Ascending aorta (tissue), 2 donors: ENCODE data around the gene GPC6. TPM values are rescaled to one million over a fixed set of nuclear protein-coding genes. Genes with fewer than 3 reads are reported as not detected.

Source experiments
- DNase-seq, 2 donors: peaks; one replicate each; pipeline ENCODE4 v3.0.0-alpha.2; 2019; ENCODE audit warnings: low spot score in 2 of 2
- H3K27ac ChIP-seq, 2 donors: fragments of 200-600 bp; sonication (generic); one replicate each; pipeline ENCODE4 v1.5.1; 2016 to 2017; ENCODE audit warnings: mild to moderate bottlenecking in 1 of 2
- H3K27me3 ChIP-seq: fragments of 200-600 bp; sonication (generic); one replicate; pipeline ENCODE4 v1.5.1; 2017
- H3K36me3 ChIP-seq, 2 donors: fragments of 200-600 bp; sonication (generic); one replicate each; pipeline ENCODE4 v1.5.1; 2016
- H3K4me1 ChIP-seq, 2 donors: fragments of 200-600 bp; sonication (generic); one replicate each; pipeline ENCODE4 v1.5.1; 2016 to 2017; ENCODE audit warnings: mild to moderate bottlenecking in 1 of 2
- H3K4me3 ChIP-seq, 2 donors: fragments of 200-600 bp; sonication (generic); one replicate each; pipeline ENCODE4 v1.5.1; 2016 to 2017; ENCODE audit warnings: mild to moderate bottlenecking in 1 of 2
- H3K9me3 ChIP-seq, 2 donors: fragments of 200-600 bp; sonication (generic); one replicate each; pipeline ENCODE4 v1.5.1; 2016
- CTCF ChIP-seq, 3 experiments: fragments of 200-600 bp in 2 of 3; fragments of 450-650 bp in 1 of 3; sonication (generic) in 2 of 3; IDR thresholded peaks; one replicate each; pipeline ENCODE4 v1.5.1; 2016 to 2019; ENCODE audit warnings: antibody characterized with exemption in 3 of 3, mild to moderate bottlenecking in 1 of 3, moderate library complexity in 1 of 3
- intact Hi-C: fragments of 100-400 bp; cut with DNase I; formaldehyde crosslinking; loops from one replicate; pipeline ENCODE4 v1.15.1; 2023
- total RNA-seq: library from RNA; depleted of rRNA; stranded (reverse); fragments of >200 nt; gene quantifications from one replicate; pipeline ENCODE4 v1.1.0, GENCODE V29; 2016

GPC6 gene
- total RNA-seq, 1 donor from 2014 or later = 23.2 TPM

DNA sequence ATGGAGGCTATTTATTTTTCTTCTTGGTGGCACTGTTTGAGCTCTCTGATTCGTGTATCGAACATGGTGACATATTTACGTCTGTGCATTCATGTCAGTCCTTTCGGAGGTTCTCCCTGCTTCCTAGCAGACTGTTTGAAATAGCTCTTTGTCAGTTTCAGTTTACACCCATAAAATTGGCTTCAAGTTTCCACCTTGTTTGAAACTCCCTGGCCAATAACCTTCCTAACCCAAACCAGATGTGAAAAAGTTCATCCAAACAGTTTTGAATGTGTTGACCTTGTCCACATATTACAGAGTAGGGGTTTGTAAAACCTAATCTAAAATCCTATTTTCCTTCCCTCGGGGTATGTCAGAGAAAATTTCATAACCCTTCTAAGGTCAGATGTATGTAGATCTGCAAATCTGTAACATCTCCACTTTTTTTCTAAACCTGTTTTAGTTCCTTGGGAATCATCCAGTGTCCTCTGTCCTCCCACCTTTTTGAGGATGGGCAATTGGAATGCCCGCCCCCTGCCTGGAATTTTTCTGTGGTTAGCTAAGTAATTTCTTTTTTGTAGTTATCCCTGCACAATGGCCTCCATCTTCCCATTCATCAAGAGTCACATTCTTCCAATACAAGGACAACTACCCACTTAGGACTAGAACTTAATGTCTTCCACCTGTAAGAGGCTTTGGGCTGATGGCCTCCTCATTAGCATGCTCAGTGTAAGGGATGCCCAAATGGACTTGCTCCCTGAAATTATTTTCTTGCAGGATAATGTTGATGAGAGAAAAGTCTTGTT lies 499.8 kb downstream of the GPC6 start:
- TF ChIP-seq CTCF (IDR thresholded peaks at IDR 0.05) = no peak
- no peaks in the 10 kb centered on the region for H3K36me3 ChIP-seq
- no peaks in the 10 kb centered on the region for H3K9me3 ChIP-seq
- no peak overlapping the region for H3K4me3 ChIP-seq
- H3K4me1 ChIP-seq = peaks cover 0 to 8% of the 10 kb centered on the region in 2 donors
- no peaks in the 10 kb centered on the region for H3K27me3 ChIP-seq
- no peak overlapping the region for H3K27ac ChIP-seq
- intact Hi-C loops = no loop called here
- DNase-seq = no peak

GRCh38 chr13:93727211-93728141 lies 500.9 kb downstream of the GPC6 start:
- Histone ChIP-seq H3K27ac (no peak overlapping the region), H3K4me3 (no peak overlapping the region), H3K9me3 (no peaks in the 10 kb centered on the region), H3K36me3 (no peaks in the 10 kb centered on the region), H3K4me1 (peaks cover 0 to 8% of the 10 kb centered on the region in 2 donors), H3K27me3 (no peaks in the 10 kb centered on the region)
- DNase-seq = no peak
- TF ChIP-seq CTCF (IDR thresholded peaks at IDR 0.05) = no peak
- intact Hi-C loops = no loop called here

DNA sequence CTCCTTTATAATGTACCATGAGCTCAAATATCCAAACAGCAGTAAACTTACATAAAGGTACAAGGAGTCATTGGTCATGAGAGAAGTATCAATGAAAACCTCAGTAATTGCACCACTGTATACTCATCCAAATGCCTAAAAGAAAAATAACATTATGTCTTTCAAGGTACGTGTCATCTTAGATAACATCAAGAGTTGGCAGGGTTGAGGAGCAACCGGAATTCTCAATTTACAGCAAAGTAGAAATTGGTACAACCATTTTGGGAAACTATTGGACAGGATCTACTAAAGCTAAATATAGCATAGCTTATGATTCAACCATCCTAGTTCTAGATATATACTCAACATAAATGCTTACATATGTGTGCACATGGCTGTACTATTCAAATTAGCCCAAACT lies 502.8 kb downstream of the GPC6 start:
- Histone ChIP-seq H3K36me3 (no peaks in the 10 kb centered on the region), H3K4me1 (peaks cover 0 to 8% of the 10 kb centered on the region in 2 donors), H3K27me3 (no peaks in the 10 kb centered on the region), H3K4me3 (no peak overlapping the region), H3K27ac (no peak overlapping the region), H3K9me3 (no peaks in the 10 kb centered on the region)
- no peak for DNase-seq
- TF ChIP-seq CTCF (IDR thresholded peaks at IDR 0.05) = no peak
- intact Hi-C loops = no loop called here

DNA sequence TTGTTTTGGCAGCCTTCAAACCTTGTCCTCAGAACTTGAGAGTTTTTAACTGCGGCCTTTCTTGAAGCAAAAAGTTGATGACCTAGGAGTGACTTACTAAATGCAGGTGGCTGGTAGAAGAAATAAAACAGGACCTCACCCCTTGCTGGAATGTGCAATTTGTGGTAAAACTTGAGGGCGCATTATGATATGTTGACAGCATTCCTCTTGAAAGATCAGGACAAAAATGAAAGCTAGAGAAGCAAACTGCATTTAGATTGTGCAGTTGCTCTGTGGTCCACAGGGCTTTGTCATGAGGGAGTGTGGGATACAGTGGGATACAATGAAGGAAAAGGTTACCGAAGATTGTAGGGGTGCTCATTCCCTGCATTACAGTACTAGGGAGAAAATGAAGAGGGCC lies 504.2 kb downstream of the GPC6 start:
- intact Hi-C loops = no loop called here
- H3K36me3 ChIP-seq = no peaks in the 10 kb centered on the region

GRCh38 chr13:93732186-93732585 lies 505.6 kb downstream of the GPC6 start:
- no peaks in the 10 kb centered on the region for H3K36me3 ChIP-seq
- intact Hi-C loops = no loop called here
- no peak for DNase-seq
- H3K27me3 ChIP-seq = no peaks in the 10 kb centered on the region
- no peak for TF ChIP-seq CTCF (IDR thresholded peaks at IDR 0.05)
- no peak overlapping the region for H3K27ac ChIP-seq
- no peak overlapping the region for H3K4me3 ChIP-seq
- peaks cover 0 to 12% of the 10 kb centered on the region in 2 donors for H3K4me1 ChIP-seq
- H3K9me3 ChIP-seq = no peaks in the 10 kb centered on the region

More for the DNA sequence above, 504.2 kb downstream of the GPC6 start:
- Histone ChIP-seq H3K27ac (peak overlapping the region in 1 of 2 donors; percentile 7), H3K4me1 (peaks cover 0 to 8% of the 10 kb centered on the region in 2 donors), H3K9me3 (no peaks in the 10 kb centered on the region), H3K4me3 (no peak overlapping the region), H3K27me3 (no peaks in the 10 kb centered on the region)
- no peak for TF ChIP-seq CTCF (IDR thresholded peaks at IDR 0.05)
- DNase-seq = no peak
